Nephron (organoid): ENCODE results near the gene GEMIN2.
"Not testable (repeated sequence)": the region's sequence is repeated elsewhere in the genome, so short reads cannot be mapped to it uniquely, and the experiment has no call there.

Source experiments
- H3K27ac Mint-ChIP-seq, 3 experiments: 2 replicates each; pipeline ENCODE4 v1.8.0; 2020; ENCODE audit warnings: mixed read lengths in 3 of 3, mild to moderate bottlenecking in 2 of 3, moderate library complexity in 1 of 3
- H3K27me3 Mint-ChIP-seq: 2 replicates; pipeline ENCODE4 v1.8.0; 2021; ENCODE audit warnings: low read depth, mild to moderate bottlenecking, moderate library complexity, mixed read lengths
- H3K36me3 Mint-ChIP-seq: 2 replicates; pipeline ENCODE4 v1.8.0; 2020; ENCODE audit warnings: low read depth, mixed read lengths
- H3K4me1 Mint-ChIP-seq: 2 replicates; pipeline ENCODE4 v1.8.0; 2020; ENCODE audit warnings: mixed read lengths
- H3K4me3 Mint-ChIP-seq, 3 experiments: 2 replicates each; pipeline ENCODE4 v1.8.0; 2020; ENCODE audit warnings: mild to moderate bottlenecking in 3 of 3, mixed read lengths in 3 of 3, moderate library complexity in 2 of 3
- H3K9me3 Mint-ChIP-seq: 2 replicates; pipeline ENCODE4 v1.8.0; 2020; ENCODE audit warnings: mixed read lengths
- CTCF ChIP-seq, 3 experiments: fragments of 200-600 bp; sonication (generic); IDR thresholded peaks; one replicate each; pipeline ENCODE4 v1.5.0; 2021; ENCODE audit warnings: antibody characterized with exemption in 3 of 3; ENCODE audit not compliant: unreplicated experiment in 3 of 3

GEMIN2 gene

GRCh38 chr14:39108791-39109190 is 5.3 kb upstream of the GEMIN2 start:
- Mint-ChIP-seq H3K9me3 (no peaks in the 10 kb centered on the region), H3K36me3 (no peaks in the 10 kb centered on the region), H3K4me3 (no peak overlapping the region), H3K27ac (no peak overlapping the region), H3K27me3 (no peaks in the 10 kb centered on the region), H3K4me1 (peaks cover 6% of the 10 kb centered on the region)
- TF ChIP-seq CTCF (IDR thresholded peaks at IDR 0.05; ENCODE audit: unreplicated experiment in 3 of 3): no peak

- no peak overlapping the region for H3K4me3 Mint-ChIP-seq
- no peaks in the 10 kb centered on the region for H3K9me3 Mint-ChIP-seq
- no peaks in the 10 kb centered on the region for H3K27me3 Mint-ChIP-seq
- no peaks in the 10 kb centered on the region for H3K36me3 Mint-ChIP-seq
- no peak overlapping the region for H3K27ac Mint-ChIP-seq
- H3K4me1 Mint-ChIP-seq: peaks cover 13% of the 10 kb centered on the region
- TF ChIP-seq CTCF (IDR thresholded peaks at IDR 0.05; ENCODE audit: unreplicated experiment in 3 of 3): no peak
Observed at GRCh38 chr14:39109893-39110715, 4.0 kb upstream of the GEMIN2 start.

DNA sequence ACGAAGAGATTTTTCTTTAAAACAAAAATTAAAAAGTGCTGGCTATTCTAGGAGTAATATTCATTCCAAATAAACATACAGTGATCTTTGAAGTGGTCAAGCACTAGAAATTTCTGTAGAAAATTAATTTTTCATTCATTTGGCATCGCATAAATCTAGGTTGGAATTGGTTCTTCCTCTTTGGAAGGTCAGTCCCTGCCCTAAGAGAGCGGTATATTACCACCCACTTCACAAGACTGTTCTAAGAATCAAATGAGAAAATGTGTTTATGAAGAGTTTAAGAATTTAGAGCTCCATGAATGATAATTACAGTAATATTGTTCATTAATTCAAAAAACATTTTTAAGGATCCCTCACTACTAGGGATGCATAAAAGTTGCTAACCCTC is 444 bp upstream of the GEMIN2 start:
- Mint-ChIP-seq H3K4me3 (peak overlapping the region; percentile 87 to 97 (median 93)), H3K27ac (peak overlapping the region; percentile 80 to 97 (median 87)), H3K36me3 (no peaks in the 10 kb centered on the region), H3K9me3 (no peaks in the 10 kb centered on the region), H3K4me1 (peaks cover 13% of the 10 kb centered on the region), H3K27me3 (no peaks in the 10 kb centered on the region)
- no peak for TF ChIP-seq CTCF (IDR thresholded peaks at IDR 0.05; ENCODE audit: unreplicated experiment in 3 of 3)

DNA sequence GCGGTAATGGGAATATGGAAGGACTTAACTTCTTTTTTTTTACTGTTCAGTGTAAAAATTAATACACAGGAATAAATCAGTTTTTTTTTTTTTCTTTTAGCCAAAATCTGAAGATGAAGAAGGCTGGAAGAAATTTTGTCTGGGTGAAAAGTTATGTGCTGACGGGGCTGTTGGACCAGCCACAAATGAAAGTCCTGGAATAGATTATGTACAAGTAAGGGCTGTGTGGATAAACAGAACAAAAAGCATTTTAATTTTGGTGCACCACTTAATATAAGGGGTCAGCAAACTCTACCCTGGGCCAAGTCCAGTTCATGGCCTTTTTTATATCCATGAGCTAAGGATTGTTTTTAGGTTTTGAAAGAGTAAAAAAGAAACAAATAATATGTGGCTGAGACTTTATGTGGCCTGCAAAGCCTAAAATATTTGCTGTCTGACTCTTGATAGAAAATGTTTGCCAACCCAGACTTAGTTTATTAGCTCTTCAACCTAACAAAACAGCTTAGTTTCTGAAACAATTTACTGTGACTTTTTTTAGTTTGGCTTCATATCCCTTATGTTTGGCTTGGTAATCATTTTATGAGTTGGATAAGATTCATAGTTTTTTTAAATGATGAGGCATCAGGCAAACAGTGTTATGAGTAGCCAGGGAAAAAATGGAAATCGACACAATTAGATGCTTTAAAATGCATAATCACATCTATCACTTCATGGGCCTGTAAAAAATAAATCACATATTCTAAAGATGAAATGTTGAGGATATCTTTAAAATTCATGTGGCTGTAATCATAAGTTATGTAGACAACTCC is 8.4 kb downstream of the GEMIN2 start:
- no peak overlapping the region for H3K4me3 Mint-ChIP-seq
- H3K27me3 Mint-ChIP-seq: no peaks in the 10 kb centered on the region
- H3K27ac Mint-ChIP-seq: no peak overlapping the region
- no peaks in the 10 kb centered on the region for H3K4me1 Mint-ChIP-seq
- no peaks in the 10 kb centered on the region for H3K9me3 Mint-ChIP-seq
- TF ChIP-seq CTCF (IDR thresholded peaks at IDR 0.05; ENCODE audit: unreplicated experiment in 3 of 3): no peak
- peaks cover 22% of the 10 kb centered on the region for H3K36me3 Mint-ChIP-seq

- H3K4me1 Mint-ChIP-seq, H3K4me3 Mint-ChIP-seq, H3K27ac Mint-ChIP-seq, H3K27me3 Mint-ChIP-seq, H3K9me3 Mint-ChIP-seq: not testable (repeated sequence)
- H3K36me3 Mint-ChIP-seq: peaks cover 64% of the 10 kb centered on the region
Observed at GRCh38 chr14:39137835-39138234, 23.7 kb downstream of the GEMIN2 start.

- Mint-ChIP-seq H3K4me3 (no peak overlapping the region), H3K27me3 (no peaks in the 10 kb centered on the region), H3K4me1 (no peaks in the 10 kb centered on the region), H3K9me3 (peaks cover 7% of the 10 kb centered on the region), H3K36me3 (peaks cover 68% of the 10 kb centered on the region), H3K27ac (no peak overlapping the region)
- no peak for TF ChIP-seq CTCF (IDR thresholded peaks at IDR 0.05; ENCODE audit: unreplicated experiment in 3 of 3)
Observed at GRCh38 chr14:39138440-39138839, 24.3 kb downstream of the GEMIN2 start.
